ENCODE results near the gene KIF25. TPM values are rescaled to one million over a fixed set of nuclear protein-coding genes. Genes with fewer than 3 reads are reported as not detected.

Gene KIF25
- total RNA-seq, 1 donor from 2014 or later: not detected

DNA sequence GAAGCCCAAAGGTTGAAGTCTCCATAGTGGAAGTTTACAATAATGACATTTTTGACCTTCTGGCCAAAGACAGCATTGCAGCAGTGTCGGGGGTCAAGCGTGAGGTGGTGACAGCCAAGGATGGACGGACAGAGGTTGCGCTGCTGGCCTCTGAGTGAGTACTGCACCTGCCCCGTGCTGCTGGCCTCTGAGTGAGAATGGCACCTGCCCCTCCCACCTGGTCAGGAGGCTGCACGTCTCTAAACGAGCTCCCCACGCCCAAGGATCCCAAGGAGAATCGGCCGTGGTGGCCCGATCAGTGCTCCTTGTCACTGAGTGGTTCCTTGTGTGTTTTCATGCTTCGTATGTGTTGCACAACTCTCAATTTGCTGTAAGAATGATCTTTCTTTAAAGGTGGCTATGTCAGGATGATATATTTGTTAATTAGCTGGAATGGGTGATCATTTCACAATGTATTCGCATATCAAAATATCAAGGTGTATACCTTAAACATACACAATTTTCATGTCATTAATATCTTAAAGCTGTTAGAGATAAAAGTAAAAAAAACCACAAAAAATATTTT is 41.2 kb downstream of the KIF25 start:
- DNase-seq: no peak

DNA sequence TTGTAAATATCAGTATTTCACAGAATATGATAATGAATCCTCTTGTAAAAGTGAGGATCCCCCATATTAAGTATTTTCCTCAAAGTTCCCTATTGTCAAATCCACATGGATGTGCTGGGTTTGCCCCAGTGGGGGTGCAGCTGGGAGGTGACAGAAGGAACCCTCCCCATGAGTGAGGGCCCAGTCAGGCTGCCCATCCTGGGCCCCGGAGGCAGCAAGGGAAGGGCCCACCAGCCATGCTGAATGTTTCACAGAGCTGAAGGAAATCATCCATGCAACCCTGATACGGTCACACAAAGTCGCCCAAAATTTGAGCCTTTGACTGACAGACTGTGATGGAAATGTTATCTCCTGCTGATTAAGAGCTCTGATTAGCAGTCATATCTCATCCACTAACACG is 41.8 kb downstream of the KIF25 start:
- DNase-seq: no peak

- no peak for DNase-seq
Measured at GRCh38 chr6:168039849-168040248, 42.4 kb downstream of the KIF25 start.

- DNase-seq: no peak
Measured at GRCh38 chr6:168040856-168041496, 43.5 kb downstream of the KIF25 start.

DNA sequence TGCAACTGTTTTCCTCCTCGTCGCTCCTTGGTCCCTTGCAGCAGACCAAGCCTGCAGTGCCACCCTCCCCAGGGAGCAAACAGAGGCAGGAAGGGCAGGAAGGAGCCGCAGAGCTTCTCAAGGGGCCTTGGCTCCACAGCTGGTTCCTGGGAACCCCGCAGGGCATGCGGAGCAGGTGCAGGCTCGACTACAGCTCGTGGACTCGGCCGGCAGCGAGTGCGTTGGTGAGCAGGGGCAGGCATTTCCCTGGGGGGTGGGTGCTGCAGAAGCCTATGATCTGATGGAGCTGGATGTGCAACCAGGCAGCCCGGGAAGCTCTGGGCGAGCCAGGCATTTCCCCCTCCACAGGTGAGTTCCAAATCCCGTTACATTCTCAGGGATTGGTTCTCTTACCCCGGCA is 44.5 kb downstream of the KIF25 start:
- no peak for DNase-seq

GRCh38 chr6:168042426-168043192 is 45.1 kb downstream of the KIF25 start:
- DNase-seq: no peak

- DNase-seq: no peak
Measured at GRCh38 chr6:168043193-168043847, 45.8 kb downstream of the KIF25 start.

DNA sequence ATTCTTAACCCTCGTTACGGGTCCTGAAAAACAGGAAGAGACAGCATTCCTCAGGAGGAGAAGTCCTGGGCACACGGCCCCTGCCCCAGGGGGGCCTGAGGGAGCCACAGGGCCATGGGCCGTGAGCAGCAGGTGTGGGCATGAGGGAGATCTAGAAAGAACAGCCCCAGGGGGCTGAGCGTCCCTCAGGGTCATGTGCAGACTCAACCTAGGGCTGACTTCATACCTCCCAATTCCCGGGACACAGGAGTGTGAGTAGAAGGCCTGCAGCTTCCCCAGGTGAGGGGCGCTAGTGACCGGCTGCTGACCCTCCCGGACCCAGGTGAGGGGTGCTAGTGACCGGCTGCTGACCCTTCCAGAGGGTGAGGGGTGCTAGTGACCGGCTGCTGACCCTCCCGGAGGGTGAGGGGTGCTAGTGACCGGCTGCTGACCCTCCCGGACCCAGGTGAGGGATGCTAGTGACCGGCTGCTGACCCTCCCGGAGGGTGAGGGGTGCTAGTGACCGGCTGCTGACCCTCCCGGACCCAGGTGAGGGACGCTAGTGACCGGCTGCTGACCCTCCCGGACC is 46.5 kb downstream of the KIF25 start:
- no peak for DNase-seq

- DNase-seq: no peak
Measured at GRCh38 chr6:168044521-168045130, 47.2 kb downstream of the KIF25 start.

DNA sequence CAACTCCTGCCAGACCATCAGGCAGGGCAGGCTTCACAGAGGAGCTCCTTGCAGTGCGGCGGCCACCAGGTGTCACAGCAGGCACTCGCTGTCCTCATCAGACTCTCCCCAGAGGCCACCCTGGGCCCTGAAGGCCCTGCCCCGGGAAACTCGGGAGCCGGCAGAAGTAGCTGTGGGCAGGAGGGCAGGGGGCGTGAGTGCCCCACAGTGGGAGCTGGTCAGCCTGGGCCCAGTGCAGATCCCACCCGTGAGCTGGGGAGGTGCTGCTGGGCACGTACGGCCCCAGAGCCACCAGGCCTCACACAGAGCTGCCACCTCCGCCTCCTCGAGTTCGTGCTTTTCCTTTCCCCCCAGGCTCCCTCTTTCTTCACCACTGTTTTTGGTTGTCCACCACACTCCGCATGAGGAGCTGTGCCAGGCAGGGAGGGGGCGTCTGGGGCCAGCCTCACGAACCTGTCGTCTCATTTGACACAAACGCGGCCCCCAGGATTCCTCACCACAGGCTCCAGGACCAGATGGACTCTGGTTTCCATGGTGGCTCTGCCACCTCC is 47.7 kb downstream of the KIF25 start:
- no peak for DNase-seq

GRCh38 chr6:168045706-168046620 is 48.5 kb downstream of the KIF25 start:
- DNase-seq: peak; percentile 40

DNA sequence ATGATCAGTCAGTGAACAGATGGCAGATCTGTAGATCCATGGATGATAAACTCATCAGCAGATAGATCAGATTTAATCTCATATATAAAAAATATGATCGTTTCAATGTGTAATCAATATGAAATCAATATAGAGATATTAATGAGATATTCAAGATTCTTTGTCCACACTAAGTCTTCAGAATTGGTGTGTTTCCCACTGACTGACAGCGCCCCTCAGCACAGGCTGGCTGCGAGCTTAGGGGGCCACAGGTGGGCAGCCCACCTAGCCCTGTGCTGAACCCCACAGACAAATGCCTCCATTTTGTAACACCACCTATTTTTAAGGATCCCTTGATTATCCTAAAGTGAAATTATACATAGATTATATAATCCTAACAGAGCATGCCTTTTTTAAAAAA is 49.2 kb downstream of the KIF25 start:
- no peak for DNase-seq

- DNase-seq: no peak
Measured at GRCh38 chr6:168047841-168048723, 50.6 kb downstream of the KIF25 start.

GRCh38 chr6:168048724-168049025 is 51.2 kb downstream of the KIF25 start:
- DNase-seq: no peak

- DNase-seq: no peak
Measured at GRCh38 chr6:168049277-168049676, 51.8 kb downstream of the KIF25 start.

DNA sequence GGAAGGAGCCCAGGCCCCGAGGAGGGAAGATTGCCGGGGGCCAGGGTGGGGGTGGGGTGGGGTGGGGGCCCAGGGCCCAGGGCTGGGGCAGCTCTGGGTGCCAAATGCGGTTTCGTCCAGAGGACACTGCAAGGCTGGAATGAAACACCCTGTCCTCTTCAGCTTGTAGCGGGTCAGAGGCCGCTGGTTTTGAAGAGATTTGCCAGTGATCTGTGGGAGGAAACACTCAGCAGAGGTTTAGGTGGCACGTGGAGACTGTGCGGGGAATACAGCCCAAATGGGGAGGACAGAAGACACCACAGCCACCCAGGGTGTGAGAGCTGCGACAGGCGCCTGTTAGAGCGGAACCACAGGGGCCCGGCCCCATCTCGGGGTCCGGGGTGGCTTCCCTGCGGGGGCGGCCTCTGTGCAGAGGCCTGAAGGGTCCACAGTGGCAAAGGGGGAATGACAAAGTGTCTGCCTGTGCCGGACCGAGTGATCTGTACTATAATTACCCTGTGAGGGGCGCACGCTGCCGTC is 52.3 kb downstream of the KIF25 start:
- DNase-seq: no peak

- no peak for DNase-seq
Measured at GRCh38 chr6:168050225-168050880, 52.9 kb downstream of the KIF25 start.

DNA sequence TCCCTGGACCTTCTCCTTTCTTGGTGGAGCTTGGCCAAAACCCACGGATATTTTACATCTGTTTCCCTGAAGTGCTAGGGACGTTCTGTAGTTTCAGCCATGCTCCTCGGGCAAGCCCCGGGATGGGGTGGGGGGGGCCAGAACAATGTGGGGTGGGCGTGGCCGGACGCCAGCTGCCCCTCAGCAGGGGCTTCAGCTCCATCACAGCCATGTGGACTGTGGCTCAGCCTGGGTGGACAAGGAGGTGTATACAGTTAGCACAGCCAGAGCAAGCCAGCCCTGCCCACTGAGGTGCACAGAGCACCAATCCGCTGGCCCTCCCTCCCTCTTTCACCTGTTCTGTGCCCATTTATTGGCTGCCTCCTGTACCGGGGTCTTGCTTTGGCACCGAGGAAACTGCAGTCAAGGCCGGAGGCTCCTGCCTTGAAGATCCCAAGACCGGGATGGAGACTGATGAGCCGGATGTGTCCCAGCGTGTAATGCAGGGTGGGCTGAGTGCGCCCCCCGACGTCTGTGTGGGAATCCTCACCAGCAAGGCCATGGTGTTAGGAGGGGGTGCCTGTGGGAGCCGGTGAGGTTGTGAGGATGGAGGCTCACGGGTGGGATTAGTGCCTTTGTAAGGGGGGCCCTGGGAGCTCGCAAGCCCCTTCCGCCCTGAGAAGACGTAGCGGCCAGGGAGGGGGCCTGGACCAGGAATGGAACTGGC is 53.6 kb downstream of the KIF25 start:
- DNase-seq: peak; percentile 61

DNA sequence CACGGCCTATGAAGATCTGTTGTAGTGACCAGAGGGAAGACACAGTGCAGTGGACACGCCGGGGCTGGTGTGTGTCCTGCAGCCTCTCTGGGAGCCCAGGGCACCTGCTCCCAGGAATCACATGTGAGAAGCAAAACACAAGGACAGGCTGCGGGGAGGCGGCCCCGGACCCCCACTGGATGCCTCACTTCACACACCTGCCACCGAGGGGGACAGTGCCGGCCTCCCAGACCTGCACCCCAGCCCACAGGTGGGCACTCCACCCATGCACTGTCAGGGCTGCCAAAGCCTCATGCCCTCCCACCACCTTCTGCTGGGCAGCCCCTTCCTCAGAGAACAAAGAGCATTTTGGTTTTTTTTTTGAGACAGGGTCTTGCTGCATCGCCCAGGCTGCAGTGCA is 54.2 kb downstream of the KIF25 start:
- no peak for DNase-seq
